GM12801 (cell line): ENCODE measurements around the gene TBC1D25.

Experiments
- TF ChIP-seq, protein P1 (sequence below): IDR thresholded peaks from one replicate; pipeline ENCODE4 v1.5.1; 2011; ENCODE audit warnings: control low read depth; ENCODE audit not compliant: insufficient read length; ENCODE audit errors: extremely low read depth

Gene TBC1D25

DNA sequence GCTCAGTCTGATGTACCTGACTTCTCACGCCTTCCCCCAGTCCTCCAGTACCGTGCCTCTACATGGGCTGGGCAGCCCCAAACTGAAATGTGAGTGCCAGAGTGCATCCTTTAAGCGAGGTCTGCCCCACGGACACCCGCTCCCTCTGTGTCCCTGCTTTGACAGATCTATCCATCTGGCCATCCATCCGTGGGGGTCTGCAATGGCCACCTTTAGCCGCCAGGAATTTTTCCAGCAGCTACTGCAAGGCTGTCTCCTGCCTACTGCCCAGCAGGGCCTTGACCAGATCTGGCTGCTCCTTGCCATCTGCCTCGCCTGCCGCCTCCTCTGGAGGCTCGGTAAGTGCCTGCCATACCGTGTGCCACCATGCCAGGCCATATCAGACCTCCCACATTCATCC lies 29.9 kb upstream of the TBC1D25 start:
- TF ChIP-seq, protein P1, sequence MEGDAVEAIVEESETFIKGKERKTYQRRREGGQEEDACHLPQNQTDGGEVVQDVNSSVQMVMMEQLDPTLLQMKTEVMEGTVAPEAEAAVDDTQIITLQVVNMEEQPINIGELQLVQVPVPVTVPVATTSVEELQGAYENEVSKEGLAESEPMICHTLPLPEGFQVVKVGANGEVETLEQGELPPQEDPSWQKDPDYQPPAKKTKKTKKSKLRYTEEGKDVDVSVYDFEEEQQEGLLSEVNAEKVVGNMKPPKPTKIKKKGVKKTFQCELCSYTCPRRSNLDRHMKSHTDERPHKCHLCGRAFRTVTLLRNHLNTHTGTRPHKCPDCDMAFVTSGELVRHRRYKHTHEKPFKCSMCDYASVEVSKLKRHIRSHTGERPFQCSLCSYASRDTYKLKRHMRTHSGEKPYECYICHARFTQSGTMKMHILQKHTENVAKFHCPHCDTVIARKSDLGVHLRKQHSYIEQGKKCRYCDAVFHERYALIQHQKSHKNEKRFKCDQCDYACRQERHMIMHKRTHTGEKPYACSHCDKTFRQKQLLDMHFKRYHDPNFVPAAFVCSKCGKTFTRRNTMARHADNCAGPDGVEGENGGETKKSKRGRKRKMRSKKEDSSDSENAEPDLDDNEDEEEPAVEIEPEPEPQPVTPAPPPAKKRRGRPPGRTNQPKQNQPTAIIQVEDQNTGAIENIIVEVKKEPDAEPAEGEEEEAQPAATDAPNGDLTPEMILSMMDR: no peak

DNA sequence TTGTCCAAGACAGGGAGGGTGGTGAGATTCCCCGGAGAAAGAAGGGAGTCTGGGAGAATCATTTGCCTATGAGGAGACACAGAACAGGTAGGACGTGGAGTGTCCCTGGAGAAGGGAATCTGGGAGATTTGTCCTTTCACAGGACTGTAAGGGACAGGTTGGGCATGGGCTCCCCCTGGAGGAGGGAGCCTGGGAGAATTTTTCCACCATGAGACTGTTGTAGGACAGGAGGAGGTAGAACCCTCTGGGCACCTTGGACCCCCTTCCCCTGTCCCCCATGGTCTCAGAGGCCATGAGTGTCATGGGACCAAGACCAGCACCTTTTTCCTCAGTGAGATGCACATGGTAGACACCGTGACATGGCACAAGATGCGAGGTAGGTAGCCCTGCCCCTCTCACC lies 28.0 kb upstream of the TBC1D25 start:
- TF ChIP-seq, protein P1: no peak

DNA sequence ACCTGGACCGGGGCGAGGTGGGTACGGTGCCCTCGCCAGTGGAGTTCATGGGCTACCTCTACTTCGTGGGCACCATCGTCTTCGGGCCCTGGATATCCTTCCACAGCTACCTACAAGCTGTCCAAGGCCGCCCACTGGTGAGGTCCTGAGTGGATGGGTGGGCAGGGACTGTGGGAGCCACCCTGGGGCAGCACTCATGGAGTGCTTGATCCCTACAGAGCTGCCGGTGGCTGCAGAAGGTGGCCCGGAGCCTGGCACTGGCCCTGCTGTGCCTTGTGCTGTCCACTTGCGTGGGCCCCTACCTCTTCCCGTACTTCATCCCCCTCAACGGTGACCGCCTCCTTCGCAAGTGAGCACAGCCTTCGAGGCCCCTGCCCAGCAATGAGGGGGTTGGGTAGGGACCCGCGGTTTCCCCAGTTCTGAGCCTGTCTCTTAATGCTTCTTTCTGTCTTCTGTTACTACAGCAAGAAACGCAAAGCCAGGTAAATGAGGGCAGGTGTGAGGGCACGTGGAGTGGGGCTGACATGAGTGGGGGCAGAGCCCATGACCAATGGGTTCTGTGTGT lies 27.1 kb upstream of the TBC1D25 start:
- TF ChIP-seq, protein P1: no peak

DNA sequence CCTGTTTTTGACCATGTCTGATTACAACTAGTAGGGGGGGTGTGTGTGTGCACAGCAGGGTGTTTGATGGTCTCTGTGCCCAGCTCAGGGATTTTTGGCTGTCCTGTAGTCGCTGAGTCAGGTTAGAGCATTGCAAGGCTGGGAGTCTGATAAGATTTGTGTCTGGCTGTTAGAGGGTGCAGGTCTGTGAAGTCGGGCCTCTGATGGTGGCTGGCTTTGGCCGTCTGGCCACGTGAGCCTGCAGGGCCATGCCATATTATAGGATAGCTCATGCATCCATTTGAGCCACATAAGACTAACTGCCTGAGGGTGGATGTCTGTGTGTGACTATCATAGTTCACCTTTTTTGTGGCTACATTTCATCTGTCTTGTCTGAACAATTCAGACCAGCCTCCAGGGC lies 25.8 kb upstream of the TBC1D25 start:
- TF ChIP-seq, protein P1: no peak

DNA sequence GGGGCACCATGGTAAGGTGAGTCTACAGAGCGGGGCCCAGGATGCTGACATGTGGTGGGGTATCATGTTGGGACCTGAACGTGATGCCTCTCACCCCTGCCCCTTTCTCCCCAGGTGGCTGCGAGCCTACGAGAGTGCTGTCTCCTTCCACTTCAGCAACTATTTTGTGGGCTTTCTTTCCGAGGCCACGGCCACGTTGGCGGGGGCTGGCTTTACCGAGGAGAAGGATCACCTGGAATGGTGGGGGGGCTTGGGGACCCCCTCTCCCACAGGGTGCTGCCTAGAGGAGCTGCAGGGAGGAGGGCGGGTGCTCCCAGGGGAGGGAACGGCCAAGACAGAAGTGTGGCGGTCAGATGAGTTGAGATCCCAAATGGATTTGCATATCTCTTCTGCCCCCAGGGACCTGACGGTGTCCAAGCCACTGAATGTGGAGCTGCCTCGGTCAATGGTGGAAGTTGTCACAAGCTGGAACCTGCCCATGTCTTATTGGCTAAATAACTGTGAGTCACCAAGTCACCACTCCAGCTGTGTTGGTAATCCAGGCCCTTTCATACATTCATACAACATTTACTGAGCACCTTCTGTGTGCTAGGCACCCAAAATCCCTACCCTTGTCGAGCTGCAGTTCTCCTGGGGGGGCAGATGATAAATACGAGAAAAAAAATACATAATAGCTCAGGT lies 25.2 kb upstream of the TBC1D25 start:
- TF ChIP-seq, protein P1: no peak

DNA sequence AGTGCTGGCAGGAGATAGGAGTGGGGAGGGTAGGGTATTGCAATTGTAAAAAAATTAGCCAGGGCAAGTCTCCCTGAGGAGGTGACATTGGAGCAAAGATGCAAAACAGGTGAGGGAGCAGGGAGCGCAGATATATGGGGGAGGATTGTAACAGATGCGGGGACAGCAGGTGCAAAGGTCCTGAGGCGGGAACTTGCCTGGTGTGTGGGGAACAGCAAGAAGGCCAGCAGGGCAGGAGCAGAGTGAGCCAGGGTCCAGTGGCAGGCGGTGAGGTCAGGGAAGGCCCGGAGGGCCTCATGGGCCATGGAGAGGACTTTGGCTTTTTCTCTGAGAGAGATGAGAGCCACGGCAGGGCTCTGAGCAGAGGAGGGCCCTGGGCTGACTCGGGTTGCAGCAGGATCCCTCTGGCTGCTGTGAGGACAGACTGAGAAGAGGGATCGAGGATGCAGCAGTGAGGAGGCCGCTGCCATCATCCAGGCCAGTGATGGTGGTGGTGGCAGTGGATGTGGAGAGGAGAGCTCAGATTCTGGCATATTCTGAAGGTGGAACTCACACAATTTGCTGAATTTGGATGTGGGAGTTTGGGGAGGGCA lies 24.6 kb upstream of the TBC1D25 start:
- TF ChIP-seq, protein P1: no peak

DNA sequence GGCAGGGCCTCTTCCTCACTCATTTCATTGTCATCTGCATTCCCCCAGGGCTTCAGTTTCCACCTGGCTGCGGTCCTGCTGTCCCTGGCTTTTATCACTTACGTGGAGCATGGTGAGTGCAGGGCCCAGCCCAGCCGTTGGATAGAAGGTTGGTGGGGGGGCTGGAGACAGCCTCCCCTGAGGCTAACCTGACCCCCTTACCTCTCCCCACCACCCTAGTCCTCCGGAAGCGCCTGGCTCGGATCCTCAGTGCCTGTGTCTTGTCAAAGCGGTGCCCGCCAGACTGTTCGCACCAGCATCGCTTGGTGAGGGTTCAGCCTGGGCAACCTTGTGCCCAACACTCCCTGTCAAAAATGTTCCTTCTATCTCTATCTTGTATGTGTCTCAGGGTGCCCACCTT lies 23.7 kb upstream of the TBC1D25 start:
- TF ChIP-seq, protein P1: no peak
